G401 (cell line): ENCODE measurements around the gene DLG1. TPM values are rescaled to one million over a fixed set of nuclear protein-coding genes. Genes with fewer than 3 reads are reported as not detected.

Experiments
- DNase-seq: peaks from one replicate; pipeline ENCODE4 v3.0.0-alpha.2; 2015; ENCODE audit warnings: low spot score
- in situ Hi-C: cut with HindIII; loops from 2 replicates; pipeline ENCODE4 v1.10.0; 2016; ENCODE audit warnings: low sequenced_read_pairs, mixed read lengths
- total RNA-seq: library from RNA; depleted of rRNA; stranded (reverse); fragments of >200 nt; shearing (Covaris generic); gene quantifications from 2 replicates; pipeline ENCODE4 v1.2.3, GENCODE V29; 2014

DLG1 gene
- total RNA-seq, 1 experiment from 2014 or later: 35.0 TPM

DNA sequence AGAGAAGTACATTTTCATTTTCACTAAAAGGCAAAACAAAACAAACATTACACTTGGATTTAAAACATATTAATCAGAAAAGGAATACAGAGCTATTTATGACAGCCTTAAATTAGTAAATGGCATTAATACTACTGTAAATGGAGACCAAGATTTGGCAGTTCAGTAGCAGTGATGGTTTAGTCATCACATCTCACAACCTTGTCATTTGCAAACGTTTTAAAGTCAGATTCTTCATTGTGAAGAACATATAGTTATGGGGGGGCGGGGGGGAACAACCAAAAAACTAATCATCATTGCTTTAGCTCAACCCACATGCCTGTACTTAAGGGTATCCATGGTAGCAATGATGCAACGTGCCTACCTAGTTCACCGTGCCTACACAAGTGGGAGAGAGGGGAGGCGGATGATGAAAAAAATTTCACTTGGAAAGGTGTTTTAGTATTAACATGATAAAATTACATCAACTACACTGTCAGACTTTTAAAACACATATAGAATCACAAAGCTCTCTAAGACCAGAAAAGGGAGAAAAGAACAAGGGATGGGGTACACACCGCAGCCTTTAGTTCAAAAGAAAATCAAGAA is 40.1 kb downstream of the DLG1 start:
- in situ Hi-C loops: no loop called here
- DNase-seq: peak; percentile 58

DNA sequence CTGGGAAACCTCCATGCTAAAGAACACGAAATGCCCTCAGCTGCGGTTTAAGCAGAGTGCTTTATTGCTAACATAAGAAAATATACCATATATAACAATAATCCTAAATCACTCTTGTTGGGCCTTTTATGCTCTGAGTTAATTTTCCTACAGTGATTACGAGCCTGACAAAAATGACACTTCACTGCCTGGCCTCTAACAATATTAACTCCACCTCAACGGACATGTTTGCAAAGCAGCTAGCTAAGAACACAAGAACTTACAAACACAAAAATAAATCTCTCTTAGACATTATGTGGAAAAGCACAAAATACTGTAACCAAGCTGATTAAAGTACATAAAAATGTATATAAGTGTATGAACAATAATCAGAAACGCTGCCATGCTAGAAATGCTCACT is 40.7 kb downstream of the DLG1 start:
- in situ Hi-C loops: no loop called here
- peak; percentile 63 for DNase-seq

DNA sequence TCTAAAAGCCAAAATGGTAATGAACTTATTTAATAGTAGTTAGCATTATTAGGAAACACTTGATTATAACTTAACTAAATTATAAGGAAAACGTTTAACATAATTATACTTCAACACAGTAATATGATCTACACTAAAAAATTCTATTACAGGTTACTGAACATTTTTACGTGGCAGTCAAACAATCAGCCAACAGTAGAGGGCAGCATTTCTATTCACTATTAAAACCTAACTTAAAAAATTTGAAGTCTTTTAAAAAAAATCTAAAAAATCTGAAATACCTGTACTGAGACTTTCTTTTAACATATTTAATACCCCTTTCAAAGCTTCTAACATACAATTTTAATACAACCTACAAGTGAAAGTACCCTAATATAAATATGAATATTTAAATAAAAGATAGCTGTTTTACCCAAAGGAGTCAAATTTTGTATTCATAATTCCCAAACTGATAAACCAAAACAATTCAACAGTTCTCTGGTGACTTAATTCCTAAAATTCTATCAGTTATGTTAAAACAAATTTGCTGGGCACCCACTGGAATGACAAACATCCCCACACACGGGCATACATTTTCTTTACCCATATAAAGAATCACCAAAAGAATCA is 41.5 kb downstream of the DLG1 start:
- DNase-seq: peak; percentile 84
- in situ Hi-C loops: no loop called here

DNA sequence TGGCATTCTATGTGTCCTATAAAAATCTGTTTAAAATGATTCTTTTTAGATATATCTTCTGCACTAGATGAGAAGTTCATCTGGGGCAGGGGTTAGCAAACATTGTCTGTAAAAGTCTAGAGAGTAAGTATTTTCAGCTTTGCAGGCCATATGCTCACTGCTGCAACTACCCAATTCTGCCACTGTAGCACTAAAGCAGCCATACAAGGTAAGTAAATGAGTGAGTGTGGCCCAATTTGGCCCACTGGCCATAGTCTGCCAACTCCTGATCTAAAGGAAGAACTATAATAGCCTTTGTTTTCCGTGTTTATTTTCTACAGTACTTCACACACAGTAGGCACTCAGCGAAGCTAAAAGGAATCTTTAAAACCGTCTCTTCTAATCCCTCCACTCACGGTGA is 42.3 kb downstream of the DLG1 start:
- in situ Hi-C loops: no loop called here

DNA sequence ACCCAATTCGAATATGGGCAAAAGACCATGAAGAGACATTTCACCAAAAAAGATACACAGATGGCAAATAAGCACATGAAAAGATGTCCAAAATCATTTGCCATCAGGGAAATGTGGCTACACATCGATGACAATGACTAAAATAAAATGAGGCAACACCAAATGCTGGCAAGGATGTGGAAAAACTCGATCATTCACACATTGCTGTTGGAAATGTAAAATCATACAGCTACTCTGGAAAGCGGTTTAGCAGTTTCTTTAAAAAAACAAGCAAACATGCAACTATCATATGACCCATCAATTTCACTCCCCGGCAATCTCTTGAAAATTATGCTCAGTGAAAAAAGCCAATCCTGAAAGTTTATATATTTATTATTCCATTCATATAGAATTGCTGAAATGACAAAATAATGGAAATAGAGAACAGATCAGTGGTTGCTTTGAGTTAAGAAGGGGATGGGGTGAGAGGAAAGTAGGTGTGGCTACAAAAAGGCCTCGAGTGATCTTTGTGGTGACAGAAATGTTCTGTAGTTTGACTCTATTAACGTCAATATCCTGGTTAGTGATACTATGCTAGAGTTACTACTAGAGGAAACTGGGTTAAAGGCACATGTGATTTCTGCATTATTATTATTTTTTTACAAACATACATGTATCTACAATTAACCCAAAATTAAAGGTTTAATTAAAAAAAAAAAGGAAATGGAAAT is 45.0 kb downstream of the DLG1 start:
- in situ Hi-C loops: no loop called here
- DNase-seq: peak; percentile 27

More for the DNA sequence above, 42.3 kb downstream of the DLG1 start:
- DNase-seq: no peak

DNA sequence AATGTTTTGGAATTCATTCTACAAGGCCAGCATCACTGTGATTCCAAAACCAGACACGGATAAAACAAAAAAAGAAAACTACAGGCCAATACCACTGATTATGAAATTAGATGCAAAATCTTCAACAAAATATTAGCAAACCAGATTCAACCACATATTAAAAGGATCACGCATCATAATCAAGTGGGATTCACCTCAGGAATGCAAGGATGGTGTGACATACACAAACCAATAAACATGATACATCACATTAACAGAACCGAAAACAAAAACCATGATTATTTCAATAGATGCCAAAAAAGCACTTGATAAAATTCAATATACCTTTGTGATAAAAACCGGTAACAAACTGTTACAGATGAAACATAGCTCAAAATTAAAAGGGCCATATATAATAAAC is 48.9 kb downstream of the DLG1 start:
- DNase-seq: no peak
- in situ Hi-C loops: no loop called here

DNA sequence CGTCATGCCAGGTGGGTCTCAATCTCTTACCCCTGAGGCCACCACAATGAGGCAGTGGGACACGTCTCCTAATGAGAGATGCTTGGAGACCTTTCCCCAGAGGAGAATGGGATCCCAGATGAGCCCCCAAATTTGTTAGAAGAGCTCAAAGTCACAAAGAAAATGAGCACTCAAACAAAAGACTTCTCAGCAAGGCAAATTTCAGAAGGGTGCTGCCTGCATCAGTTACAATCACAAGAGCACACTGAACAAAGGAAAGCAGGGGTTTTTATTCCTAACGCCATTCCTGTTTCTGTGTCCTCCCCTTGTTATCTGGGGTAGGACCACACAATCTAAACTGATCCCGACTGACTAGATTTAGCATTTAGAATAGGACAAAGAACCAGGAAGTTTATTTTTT is 50.1 kb downstream of the DLG1 start:
- DNase-seq: no peak
- in situ Hi-C loops: no loop called here

DNA sequence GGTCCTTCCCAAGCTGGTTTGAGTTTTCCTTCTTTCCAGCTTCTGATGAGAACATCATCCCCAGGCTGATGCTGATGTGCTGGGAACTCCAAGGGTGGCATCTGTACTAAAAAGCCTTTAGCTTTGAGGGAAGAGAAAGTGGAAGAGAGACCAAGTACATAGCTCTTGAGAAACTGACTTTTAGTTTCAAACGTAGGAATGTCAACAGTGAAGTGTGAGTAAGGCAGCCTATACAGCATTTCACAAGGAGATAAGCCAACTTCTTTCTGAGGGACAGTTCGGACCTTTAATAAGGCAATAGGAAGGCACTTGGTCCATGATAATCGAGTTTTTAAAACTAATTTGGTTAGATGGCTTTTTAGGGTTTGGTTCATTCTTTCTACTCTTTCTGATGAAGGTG is 53.7 kb downstream of the DLG1 start:
- no peak for DNase-seq
- in situ Hi-C loops: no loop called here

DNA sequence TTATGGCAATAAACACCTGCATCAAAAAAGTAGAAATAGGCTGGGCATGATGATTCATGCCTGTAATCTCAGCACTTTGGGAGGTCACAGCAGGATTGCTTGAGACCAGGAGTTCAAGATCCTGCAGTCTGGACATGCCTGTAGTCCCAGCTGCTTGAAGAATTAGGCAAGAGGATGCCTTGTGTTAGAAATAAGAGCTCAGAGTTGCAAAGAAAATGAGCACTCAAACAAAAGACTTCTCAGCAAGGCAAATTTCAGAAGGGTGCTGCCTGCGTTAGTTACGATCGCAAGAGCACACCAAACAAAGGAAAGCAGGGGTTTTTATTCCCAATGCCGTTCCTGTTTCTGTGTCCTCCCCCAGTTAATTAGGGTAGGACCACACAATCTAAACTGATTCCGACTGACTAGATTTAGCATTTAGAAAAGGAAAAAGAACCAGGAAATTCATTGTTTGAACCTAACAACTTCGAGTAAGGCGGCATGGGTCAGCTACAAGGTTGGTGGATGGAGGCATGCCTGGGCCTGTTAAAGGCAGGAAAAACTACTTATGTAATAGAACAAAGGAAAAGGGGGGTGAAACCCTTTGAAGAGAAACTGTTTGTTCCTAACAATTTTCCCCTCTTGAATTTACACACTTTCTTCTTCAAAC is 55.5 kb downstream of the DLG1 start:
- in situ Hi-C loops: no loop called here

DNA sequence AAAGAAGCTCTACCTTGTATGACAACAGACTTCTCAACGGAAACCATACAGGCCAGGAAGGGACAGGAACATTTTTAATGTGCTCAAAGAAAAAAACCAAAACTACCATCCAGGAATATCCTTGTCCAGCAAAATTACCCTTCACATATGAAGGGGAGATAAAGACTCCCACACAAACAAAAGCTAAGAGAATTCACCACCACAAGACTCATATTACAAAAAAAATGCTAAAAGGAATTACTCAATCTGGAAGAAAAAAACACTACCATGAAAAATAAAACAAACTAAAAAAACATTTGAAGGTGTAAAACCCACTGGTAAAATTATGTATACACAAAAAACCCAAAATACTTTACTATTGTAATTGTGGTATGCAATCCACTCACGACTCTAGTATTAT is 57.2 kb downstream of the DLG1 start:
- no peak for DNase-seq
- in situ Hi-C loops: no loop called here

More for the DNA sequence above, 55.5 kb downstream of the DLG1 start:
- no peak for DNase-seq

DNA sequence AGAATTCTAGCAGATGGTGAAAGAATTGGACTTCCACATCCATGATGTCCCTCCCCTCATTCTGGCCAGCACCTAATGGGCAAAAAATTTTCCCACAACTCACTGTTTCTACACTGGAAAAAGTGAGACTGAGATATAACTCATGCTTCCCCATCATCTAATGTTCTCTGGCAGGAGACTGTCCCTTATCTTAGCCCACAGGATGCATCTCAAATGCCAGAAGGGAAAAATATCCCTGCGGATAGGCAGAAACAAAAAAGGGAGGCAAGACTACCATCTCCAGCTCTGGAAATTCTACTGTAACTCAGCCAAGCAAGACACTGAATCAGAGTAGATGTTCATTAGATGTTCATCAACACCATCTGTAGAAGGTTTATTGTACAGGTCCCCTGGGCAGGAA is 58.6 kb downstream of the DLG1 start:
- in situ Hi-C loops: no loop called here
- DNase-seq: no peak

DNA sequence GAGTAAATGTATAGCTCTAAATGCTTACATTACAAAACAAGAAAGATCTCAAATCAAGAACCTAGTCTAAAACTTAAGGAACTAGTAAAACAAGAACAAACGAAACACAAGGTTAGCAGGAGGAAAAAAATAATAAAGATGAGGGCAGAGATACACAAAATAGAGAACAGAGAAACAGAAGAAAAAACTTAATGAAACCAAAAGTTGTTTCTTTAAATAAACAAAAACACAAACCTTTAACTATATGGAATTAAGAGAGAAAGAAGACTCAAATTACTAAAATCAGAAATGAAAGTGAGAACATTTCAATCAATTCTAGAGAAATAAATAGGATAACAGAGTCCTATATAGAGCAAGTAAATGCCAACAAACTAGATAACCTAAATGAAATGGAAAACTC is 59.6 kb downstream of the DLG1 start:
- DNase-seq: no peak
- in situ Hi-C loops: no loop called here

DNA sequence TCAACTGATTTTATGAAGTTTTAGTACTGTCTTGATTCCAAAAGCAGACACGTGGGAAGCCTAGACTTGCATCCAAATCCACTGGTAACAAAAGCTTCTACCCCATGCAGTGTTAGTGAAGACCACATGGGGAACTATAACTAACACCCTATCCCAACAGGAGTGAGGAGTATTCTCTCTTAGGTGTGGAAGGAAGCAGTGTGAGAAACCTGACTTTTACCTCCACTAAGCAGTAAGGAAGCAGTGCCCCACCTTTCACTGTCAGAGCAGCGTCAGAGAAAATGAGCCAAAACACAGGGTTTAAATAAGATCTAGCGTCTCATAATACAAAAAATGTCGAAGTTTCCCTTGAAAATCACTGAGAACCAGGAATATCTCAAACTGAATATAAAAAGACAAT is 60.5 kb downstream of the DLG1 start:
- in situ Hi-C loops: no loop called here
- DNase-seq: no peak

DNA sequence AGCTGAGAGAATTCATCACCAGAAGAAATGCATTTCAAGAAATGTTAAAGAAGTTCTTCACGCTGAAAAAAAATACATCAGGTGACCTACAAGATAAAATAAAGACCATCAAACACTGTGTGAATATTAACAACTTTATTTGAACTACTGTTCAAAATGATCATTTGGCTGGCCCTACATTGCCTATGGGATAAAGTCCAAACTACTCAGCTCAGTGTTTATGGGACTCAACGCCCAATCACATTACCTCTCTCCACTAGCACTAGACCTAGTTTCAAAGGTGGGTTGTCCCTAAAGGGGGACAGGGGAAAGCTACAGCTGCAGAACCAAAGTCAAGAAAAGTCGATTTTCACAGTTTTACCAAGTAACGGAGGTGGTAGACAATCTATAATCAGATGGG is 62.0 kb downstream of the DLG1 start:
- DNase-seq: no peak
- in situ Hi-C loops: no loop called here

DNA sequence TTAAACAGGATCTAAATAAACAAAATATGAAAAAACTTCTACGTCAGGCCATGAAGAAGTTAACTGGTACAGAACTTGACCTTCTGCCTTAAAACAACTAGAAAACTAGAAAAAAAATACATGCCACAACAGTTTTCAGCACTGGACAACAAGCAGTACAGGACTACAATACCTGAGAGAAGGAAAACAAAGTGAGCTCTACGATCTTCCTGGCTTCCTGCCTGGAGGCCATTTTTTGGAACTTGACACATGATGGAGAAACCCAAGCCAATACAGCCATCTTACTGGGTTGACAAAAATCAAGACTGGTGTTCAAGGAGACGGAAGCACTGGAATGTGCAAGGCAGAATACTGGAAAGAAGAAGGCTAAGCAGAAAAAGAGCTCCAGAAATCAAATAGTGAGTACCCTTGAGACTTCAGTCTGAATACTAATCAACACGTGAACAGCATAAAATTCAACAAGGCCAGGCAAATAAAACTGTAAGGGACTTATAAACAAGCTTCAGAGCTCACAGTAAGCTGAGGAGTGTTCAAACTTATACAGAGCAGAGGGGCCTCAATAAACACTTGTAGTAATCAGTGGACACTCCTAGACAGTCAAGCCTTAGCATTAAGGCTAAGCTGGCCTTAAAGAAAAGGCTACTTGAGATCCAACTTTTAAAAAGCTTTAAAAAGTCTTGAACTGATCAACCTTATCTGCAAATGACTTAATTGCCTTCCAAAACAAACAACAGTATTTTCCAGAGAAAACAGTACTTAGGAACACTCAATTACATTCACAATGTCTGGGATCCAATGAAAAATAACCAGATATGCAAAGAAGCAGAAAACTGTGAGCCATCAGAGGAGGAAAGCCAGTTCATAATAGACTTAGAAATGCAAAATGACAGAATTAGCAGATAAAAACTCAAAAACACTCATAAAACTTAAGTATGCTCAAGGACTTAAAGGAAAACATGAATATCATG is 63.2 kb downstream of the DLG1 start:
- no peak for DNase-seq
- in situ Hi-C loops: no loop called here

DNA sequence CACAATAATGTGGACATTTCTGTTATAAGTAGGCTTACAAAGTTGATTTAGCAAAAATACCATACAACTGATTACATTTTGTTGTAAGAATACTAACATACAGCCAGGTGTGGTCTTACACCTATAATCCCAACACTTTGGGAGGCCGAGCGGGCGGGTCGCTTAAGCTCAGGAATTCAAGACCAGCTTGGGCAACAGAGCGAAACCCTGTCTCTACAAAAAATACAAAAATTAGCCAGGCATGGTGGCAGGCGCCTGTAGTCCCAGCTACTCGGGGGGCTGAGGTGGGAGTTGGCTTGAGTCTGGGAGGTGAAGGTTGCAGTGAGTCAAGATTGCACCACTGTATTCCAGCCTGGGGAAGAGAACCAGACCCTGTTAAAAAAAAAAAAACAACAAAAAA is 67.1 kb downstream of the DLG1 start:
- in situ Hi-C loops: no loop called here
- no peak for DNase-seq

DNA sequence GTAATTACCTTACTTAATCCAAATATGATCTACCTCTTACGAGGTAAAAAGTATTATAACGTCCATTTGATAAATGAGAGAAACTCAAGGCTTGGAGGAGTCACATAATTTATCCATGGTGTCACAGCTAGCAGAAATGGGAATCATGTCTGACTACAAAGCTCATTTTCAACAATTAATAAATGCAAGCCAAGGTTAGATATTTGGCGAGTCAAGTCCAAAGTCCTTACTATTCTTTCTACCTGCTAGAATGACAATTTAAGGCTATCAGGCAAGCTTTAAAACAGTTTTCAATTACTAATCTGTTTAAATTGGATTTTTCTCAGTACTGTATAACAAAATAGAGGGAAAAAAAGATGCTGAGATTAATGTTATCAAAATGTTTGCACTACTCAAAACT is 68.6 kb downstream of the DLG1 start:
- no peak for DNase-seq
- in situ Hi-C loops: no loop called here

DNA sequence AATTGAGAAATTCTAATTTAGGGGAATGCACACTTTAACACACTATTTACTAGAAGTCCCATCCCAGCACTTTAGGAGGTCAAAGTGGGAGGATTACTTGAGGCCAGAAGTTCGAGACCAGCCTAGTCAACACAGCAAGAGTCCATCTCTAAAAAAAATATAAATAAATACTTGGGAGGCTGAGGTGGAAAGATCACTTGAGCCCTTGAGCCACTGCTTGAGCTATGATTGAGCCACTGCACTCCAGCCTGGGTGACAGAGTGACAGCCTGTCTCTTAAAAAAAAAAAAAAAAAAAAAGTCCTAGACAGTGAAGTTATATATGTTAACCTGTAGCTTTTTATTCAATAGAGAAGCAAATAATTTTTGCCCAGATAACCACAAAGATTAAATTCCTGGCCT is 69.2 kb downstream of the DLG1 start:
- in situ Hi-C loops: no loop called here
- DNase-seq: no peak
